Measurements from ENCODE around the gene NOTCH1. TPM values are rescaled to one million over a fixed set of nuclear protein-coding genes. Genes with fewer than 3 reads are reported as not detected.

The NOTCH1 gene
- total RNA-seq, 2 donors from 2014 or later = 23.4 to 24.2 TPM

DNA sequence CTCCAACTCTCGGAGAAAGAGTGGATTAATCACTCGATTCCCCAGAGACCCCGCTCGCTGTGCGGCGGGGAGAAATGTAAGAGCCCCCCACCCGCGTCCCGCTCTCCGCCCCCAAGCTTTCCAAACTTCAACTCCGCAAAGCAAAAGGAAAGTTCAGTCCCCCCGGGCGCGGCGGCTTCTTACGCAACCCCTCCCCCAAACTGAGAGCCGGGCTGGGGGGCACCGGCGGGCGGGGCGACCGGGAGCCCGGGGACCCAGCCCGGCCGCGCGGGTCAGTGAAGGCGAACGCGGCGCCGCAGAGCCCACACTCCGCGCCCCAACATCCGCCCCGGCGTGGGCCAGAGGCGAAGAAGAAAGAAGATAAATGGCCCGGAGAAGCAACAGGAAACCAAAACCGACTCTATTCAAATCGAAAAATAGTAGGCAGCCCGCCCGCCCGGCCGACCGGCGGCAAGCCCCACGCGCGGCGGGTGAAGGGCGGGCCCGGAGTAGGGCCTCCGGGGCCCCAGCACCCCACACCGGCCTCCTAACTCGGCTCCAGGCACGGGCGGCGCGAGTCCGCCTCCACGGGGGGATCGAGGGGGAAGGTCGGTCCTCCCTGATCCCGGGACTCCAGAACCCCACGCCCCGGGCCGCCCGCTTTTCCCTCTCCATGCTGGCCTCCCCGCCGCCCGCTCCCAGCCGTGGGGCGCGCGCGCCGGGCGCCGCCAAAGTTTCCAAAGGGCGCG, 720 bp downstream of the NOTCH1 start:
- Mint-ChIP-seq H3K9me3 (no peaks in the 10 kb centered on the region), H3K27ac (no peak overlapping the region), H3K36me3 (ENCODE audit: low read depth) (no peaks in the 10 kb centered on the region), H3K4me3 (peak overlapping the region; percentile 64), H3K27me3 (ENCODE audit: insufficient read depth) (peaks cover 7% of the 10 kb centered on the region), H3K4me1 (peaks cover 9% of the 10 kb centered on the region)
- TF ChIP-seq, protein P1, sequence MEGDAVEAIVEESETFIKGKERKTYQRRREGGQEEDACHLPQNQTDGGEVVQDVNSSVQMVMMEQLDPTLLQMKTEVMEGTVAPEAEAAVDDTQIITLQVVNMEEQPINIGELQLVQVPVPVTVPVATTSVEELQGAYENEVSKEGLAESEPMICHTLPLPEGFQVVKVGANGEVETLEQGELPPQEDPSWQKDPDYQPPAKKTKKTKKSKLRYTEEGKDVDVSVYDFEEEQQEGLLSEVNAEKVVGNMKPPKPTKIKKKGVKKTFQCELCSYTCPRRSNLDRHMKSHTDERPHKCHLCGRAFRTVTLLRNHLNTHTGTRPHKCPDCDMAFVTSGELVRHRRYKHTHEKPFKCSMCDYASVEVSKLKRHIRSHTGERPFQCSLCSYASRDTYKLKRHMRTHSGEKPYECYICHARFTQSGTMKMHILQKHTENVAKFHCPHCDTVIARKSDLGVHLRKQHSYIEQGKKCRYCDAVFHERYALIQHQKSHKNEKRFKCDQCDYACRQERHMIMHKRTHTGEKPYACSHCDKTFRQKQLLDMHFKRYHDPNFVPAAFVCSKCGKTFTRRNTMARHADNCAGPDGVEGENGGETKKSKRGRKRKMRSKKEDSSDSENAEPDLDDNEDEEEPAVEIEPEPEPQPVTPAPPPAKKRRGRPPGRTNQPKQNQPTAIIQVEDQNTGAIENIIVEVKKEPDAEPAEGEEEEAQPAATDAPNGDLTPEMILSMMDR (conservative IDR thresholded peaks at IDR 0.05) = no peak
- peak; percentile 70 for DNase-seq
- Histone ChIP-seq H3K4me3 (ENCODE audit: low read length) (peak overlapping the region; percentile 81), H3K27me3 (ENCODE audit: control insufficient read depth, insufficient read depth, low read length, poor library complexity, severe bottlenecking) (peaks cover 9% of the 10 kb centered on the region), H3K27ac (ENCODE audit: low read depth, low read length) (peak overlapping the region; percentile 92), H3K36me3 (ENCODE audit: control insufficient read depth, insufficient read depth, low read length) (no peaks in the 10 kb centered on the region), H3K4me1 (ENCODE audit: control insufficient read depth, insufficient read depth, low read length) (peaks cover 5% of the 10 kb centered on the region), H3K9me3 (ENCODE audit: control insufficient read depth, low read length) (no peaks in the 10 kb centered on the region), H3K9ac (ENCODE audit: extremely low read depth, low read length, poor library complexity, severe bottlenecking) (peak overlapping the region; percentile 49)
- 0% methylated on average over 30 to 82 of the region's 82 CpGs for WGBS, 2 experiments (ENCODE audit: insufficient coverage in 1 of 2, insufficient read length in 1 of 2)

DNA sequence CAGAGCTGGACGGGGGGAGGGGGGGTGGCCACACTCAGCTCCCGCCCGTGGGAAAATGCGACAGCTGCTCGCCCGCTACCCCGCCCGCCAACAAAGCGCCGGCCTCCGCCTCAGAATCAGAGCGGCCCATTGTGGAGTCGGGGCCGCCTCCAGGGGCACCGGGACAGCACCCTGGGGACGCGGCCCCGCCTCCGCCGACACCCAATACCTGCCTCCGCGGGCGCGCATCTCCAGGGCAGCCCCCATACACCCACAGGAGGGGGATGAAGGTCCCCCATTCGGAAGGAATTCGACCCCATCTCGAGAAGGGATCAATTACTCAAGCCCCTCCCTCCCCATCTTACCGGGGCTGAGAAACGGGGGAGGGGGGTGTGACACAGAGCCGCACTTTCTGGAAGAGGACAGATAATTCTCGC, 1.3 kb downstream of the NOTCH1 start:
- Mint-ChIP-seq H3K9me3 (no peaks in the 10 kb centered on the region), H3K27me3 (ENCODE audit: insufficient read depth) (peaks cover 7% of the 10 kb centered on the region), H3K4me3 (peak overlapping the region; percentile 64), H3K4me1 (peaks cover 9% of the 10 kb centered on the region), H3K27ac (no peak overlapping the region), H3K36me3 (ENCODE audit: low read depth) (no peaks in the 10 kb centered on the region)
- no peak for DNase-seq
- Histone ChIP-seq H3K4me3 (ENCODE audit: low read length) (peak overlapping the region; percentile 81), H3K27me3 (ENCODE audit: control insufficient read depth, insufficient read depth, low read length, poor library complexity, severe bottlenecking) (peaks cover 6% of the 10 kb centered on the region), H3K27ac (ENCODE audit: low read depth, low read length) (peak overlapping the region; percentile 92), H3K9me3 (ENCODE audit: control insufficient read depth, low read length) (no peaks in the 10 kb centered on the region), H3K9ac (ENCODE audit: extremely low read depth, low read length, poor library complexity, severe bottlenecking) (peak overlapping the region; percentile 49), H3K36me3 (ENCODE audit: control insufficient read depth, insufficient read depth, low read length) (no peaks in the 10 kb centered on the region), H3K4me1 (ENCODE audit: control insufficient read depth, insufficient read depth, low read length) (peaks cover 5% of the 10 kb centered on the region)
- TF ChIP-seq, protein P1 (conservative IDR thresholded peaks at IDR 0.05) = no peak
- 7% methylated on average over 31 of the region's 31 CpGs; no CpG with 5 or more reads in 1 of the 2 experiments for WGBS, 2 experiments (ENCODE audit: insufficient coverage in 1 of 2, insufficient read length in 1 of 2)

DNA sequence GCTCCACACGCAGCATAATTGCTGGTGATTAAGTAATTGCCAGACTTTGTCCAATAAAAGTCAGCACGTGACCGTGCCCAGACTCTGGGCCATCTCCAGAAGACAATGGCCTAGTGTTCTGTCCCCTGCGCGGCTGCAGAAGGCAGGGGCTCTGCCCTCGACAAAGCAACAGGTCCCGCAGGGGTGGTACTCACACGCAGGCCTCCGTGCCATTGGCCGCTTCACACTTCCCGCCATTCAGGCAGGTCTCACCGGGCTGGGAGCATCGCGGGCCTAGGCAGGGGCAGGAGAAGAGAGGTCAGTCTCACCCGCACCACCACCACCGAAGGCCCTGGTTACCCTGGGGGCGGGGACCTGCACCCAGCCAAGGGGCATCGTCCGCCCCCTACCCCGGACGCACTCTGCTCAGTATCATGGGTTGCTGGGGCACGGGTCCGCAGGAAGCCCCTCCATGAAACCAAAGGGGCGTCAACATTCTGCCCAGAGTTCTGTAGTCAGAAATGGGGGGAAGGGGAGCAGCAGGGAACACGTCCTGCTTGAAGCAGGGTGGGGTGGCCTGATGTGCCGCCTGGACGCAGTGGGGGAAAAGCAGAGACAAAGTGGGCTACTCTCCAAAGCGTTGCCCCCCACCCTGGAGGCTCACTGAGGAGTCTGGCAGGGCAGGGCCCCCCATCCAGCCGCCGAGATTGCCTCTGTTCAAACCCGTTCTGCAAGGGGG, 1.9 kb downstream of the NOTCH1 start:
- Histone ChIP-seq H3K9ac (ENCODE audit: extremely low read depth, low read length, poor library complexity, severe bottlenecking) (peak overlapping the region; percentile 49), H3K4me1 (ENCODE audit: control insufficient read depth, insufficient read depth, low read length) (peaks cover 5% of the 10 kb centered on the region), H3K36me3 (ENCODE audit: control insufficient read depth, insufficient read depth, low read length) (no peaks in the 10 kb centered on the region), H3K27me3 (ENCODE audit: control insufficient read depth, insufficient read depth, low read length, poor library complexity, severe bottlenecking) (peaks cover 6% of the 10 kb centered on the region), H3K4me3 (ENCODE audit: low read length) (peak overlapping the region; percentile 81), H3K9me3 (ENCODE audit: control insufficient read depth, low read length) (no peaks in the 10 kb centered on the region), H3K27ac (ENCODE audit: low read depth, low read length) (peak overlapping the region; percentile 92)
- Mint-ChIP-seq H3K9me3 (no peaks in the 10 kb centered on the region), H3K27ac (no peak overlapping the region), H3K36me3 (ENCODE audit: low read depth) (no peaks in the 10 kb centered on the region), H3K27me3 (ENCODE audit: insufficient read depth) (peaks cover 7% of the 10 kb centered on the region), H3K4me3 (peak overlapping the region; percentile 64), H3K4me1 (peaks cover 9% of the 10 kb centered on the region)
- DNase-seq = no peak
- TF ChIP-seq, protein P1 (conservative IDR thresholded peaks at IDR 0.05) = no peak
- 71 to 82% methylated on average over 19 to 31 of the region's 31 CpGs for WGBS, 2 experiments (ENCODE audit: insufficient coverage in 1 of 2, insufficient read length in 1 of 2)

Measured in endodermal cell (in vitro differentiated cells).